Hippocampal formation (tissue), 2 donors: ENCODE data around the gene NR1D1.
A peak's percentile ranks its signal among the peaks of the same experiment; 100 is the strongest.

ENCODE experiments used
- DNase-seq, 2 donors: peaks; one replicate each; lab custom pipeline; 2025; lab: John Stamatoyannopoulos, UW

NR1D1 gene

DNA sequence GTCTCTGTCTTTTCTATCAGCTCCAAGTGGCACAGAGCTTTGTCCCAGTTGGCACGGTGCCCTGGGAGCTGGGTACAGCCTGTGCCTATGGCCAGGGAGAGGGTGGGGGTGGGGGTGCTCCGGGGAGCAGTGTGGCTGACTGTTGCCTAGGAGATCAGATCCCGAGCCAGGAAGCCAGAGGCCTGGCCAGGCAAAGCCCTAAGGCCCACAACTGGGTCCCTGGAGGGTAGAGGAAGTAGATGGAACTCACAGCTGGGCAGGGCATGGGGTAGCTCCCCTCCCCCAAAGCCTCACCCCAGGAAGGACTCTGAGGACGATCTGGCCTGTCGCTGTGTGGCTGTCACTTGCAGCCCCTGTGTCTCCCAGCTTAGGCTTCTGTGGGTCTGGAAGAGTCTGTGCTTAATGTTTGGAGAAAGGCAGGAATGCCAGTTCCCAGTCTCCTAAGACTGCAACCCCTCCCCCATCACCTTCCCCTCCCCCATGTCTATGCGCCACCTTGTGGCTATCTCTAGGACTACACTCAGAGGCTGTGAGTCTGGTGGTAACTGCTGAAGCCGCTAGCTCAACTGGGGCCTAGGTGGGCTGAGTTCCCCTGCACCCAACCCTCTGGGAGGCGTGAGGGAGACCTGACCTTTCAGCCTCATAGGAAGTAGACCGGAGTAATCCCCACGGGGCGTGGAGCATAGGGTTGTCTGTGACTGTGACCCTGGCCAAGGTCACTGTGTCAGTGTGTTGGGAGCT, 25.0 kb downstream of the NR1D1 start:
- DNase-seq = peak; percentile 74 to 88

DNA sequence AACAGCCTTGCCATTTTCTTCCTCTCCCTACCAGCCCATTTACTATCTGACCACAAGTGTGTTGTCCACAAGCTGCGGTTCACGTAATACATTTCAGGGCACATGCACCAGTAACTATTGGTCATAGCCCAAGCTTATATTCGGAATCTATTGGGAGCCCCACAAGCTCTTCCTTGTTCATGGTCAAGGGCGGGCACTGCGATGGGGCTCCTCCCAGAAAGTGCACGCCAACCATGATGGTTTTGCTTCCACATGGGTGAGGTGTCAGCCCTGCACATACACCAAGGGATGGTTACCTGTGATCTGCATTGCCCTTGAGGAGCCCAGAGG, 25.6 kb downstream of the NR1D1 start:
- no peak for DNase-seq

DNA sequence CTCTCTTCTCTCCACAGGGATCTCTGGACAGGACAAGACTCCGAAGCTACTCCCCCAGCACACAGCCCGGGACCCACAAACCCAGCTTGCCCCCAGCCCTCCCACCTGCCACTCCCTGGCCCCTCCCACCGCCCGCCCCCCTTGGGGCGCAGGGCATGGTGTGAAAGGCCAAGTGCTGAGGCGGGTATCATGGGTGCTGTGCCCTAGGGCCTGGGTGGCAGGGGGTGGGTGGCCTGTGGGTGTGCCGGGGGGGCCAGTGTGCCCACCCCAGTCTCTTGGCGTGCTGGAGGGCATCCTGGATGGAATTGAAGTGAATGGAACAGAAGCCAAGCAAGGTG, 26.2 kb downstream of the NR1D1 start:
- DNase-seq = no peak

DNA sequence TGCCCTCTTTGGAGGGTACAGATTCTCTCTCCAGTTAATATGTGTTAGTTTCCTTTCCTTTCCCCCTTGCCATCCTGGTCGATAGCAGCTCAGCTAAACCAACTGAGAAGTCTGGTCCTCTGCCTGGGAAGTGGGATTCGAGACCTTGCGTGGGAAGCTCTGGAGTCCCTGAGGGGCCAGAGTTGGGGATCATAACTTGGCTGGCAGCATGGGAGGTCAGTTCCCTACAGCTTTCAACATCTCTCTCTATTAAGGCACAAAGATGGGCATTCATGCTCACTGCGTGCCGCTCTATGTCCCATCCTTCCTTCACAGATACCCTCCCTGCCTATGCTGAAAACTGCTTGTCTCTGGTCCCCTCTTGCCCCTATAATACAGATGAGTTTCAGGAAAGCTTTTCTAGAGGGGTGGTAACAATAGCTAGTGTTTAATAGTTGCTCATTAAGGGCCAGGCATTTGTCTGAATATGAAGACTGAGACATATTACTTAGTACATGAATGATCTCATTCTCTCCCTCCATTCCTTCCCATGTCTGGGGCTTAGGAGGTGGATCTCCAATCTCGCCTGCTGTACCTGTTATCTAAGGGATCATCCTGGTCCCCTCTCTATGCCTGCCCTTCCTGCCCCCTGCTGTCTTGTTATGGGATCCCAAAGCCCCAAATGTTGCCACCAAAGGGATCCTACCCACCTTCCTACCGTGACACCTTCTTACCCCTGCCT, 26.8 kb downstream of the NR1D1 start:
- DNase-seq = no peak

DNA sequence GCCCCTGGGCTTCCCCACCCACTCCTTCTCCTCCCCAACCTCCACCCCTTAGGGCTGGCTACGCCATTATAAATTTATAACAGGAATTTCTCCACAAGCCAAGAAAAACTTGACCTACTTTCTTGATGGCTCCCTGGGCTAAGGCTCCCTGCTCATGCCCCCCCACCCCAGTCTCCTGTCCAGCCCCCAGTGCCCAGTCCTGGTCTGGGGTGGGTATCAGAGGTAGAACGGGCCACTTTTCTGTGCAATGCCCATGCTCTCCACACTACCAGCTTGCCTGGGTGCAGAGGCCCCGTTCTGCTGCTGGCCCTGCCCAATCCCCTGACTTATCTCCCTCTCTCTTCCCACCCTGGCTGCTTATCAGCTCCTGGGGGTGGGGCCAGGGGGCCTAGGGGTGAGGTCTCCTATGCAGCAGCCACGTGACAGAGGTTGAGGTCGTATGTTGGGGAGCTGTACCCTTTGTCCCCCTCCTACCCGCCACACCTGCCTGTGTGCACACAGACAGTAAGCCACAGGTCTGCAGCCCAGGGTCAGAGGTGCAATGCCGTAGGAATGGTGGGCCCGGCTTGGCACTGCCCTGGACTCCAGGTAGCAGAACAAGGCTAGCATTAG, 27.5 kb downstream of the NR1D1 start:
- DNase-seq = no peak

DNA sequence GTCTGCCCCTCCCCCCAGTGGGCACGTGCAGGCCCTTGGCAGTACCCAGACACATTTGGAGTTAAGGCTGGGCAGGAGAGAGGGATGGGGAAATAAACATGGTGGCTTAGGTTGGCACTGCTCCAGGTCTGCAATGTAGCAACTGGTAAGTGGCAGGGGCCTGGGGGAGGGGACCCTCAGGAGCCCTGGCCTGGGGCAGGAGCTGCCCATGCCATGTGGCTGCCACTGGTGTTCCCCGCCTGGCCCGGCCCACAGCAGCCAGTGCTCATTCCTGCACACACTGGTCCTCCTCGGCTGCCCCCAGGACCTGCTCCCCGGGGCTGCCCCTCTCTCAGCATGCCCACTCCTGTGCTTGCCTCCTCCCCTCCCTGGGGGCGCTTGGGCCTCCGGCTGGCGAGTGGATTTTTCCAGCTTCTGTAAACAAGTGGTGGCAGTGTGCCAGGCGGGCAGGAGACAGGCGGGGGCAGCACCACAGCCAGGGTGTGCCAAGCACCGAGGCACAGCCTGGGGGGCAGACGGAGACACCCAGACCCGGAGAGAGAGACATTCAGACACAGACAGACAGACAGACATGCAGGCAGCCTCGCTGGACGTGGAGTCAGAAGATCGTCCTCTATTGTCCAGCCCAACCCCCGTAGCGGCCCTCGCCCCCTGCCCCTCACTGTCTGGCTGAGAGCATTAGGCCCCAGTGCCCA, 28.2 kb downstream of the NR1D1 start:
- DNase-seq = peak; percentile 92 to 95

DNA sequence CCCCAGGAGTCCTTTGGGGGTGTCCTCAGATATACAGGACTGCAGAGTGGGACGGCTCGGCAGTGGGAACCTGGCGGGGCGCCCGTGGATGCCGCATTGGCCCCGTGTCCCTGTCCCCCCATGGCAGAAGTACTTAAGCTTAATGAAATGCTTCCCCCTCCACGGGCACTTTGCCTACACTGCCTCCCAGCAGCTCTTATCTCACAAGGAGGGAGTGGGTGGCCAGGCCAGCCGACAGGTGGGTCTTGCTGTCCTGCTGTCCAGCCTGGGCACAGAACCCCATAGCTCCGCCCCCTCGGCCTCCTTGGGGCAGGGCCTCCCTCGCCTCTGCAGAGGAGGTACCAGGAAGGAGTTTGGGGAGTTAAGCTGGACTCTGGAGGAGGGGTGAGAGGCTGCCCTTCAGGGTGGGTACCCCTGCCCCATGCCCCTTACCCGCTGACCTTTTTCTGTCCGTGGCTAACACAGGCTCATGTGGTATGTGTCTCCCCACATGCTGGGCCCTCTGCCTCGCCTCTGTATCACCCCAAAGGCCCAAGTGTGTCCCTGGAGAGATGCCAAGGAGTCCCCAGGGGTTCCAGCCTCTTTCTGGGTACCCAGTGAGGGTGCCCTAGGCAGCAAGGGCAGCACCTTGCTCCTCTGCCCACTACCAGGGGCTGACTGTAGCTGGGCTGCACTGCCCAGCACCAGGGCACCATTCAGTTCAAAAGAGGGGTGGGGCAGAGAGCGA, 28.9 kb downstream of the NR1D1 start:
- DNase-seq = peak in 1 of 2 donors; percentile 68

DNA sequence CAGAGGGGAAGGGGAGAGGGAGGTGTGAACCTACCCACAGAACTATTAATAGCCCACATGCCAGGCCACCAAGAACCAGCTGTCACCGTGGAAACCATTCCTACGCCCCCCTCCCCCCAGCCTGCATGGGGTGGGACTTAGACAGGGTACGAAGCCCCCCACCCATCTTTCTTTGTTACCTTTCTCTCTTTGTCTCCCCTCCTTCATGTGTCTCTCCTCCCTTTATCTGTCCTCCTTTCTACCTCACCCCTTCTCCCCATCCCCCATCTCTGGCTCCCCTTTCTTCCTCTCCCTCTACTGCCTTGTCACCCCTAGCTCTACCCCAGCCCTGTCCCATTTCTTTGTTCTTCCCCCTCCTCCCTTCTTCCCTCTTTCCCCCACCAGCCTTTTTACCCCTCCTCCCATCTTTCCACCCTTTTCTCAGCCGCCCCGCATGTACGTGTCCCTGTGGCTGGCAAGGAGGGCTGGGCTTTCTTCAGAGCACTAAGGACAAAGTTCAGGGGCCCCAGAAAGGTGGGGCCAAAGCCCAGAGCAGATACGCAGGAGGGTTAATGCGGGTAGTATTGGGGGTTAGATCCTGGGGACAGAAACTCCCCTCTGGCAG, 29.6 kb downstream of the NR1D1 start:
- DNase-seq = no peak

DNA sequence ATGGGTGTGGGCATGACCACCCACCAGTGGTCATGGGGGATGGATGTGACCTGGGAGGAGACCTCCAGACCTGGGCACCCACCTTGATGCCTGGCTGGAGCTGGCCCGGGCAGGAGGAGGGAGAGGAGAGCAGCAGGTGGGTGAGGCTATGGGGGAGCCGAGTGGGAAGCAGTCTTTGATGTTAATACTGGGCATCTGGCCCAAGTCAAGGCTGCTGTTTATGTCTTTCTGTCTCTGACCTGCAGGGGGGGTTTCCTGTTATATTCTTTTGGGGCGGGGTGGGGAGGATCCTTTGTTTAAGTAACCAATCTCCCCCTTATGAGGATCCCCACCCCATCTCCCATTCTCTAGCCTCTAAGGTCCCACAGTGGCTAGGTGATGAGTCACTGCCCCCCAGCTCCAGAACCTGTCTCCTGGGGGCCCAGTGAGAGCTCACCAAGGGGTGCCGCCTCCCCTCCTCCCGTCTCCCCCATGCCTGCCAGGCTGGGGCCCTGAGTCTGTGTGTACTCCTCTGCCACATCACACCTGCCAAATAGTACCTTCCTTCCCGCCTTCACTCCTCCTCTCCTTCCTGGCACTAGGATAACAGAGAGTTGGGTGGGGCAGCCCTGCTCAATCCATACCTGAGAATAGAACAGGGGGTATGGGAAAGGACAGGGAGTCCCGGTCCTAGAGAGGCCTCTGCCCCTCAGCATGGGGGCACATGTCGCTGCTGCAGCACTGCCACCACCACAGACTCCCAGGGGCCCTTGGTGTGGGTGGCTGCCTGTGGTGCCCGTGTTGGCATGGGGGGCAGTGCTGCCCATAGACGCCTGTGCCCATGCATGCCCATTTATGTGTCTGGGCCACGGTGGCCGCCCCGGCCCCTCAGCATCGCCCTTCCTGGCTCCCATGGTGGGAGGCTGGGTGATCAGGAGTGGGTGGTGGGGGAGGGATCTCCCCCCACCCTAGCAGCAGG, 30.4 kb downstream of the NR1D1 start:
- DNase-seq = no peak

DNA sequence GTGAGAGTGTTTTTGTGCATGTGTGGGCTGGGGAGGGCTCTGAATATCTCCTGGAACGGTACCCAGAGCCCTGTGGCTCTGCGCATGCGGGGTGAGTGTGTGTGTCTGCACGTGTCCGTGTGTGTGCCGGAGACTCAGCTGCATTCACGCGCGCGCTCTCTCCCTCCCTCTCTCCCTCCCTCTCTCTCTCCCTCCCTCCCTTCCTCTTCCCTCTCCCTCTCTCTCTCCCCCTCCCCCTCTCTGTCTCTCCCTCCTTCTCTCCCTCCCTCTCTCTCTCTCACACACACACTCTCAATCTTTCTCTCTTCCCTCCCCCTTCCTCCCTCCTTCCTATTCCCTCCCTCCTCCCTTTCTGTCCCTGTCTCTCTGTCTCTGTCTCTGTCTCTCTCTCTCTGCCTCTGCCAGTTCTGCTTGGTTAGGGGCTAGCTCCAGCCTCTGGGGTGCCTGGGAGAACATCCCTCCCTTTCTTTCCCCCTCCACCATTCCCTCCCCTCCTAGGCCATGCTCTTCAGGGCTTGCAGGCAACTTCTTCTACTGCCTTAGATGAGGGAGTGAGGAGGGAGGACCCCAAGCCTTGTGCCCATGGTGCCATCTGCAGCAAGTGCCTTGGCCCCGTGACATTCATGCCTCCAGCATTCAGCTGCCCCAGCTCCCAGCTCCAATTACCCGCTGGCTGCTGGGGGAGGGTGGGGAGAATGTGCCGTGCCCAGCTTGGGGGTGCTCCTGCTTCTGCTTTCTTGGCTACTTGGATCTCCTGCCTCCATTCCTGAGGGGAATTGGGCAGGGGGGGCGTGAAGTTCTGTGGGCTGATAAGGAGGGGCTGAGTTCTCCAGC, 31.3 kb downstream of the NR1D1 start:
- peak; percentile 86 to 94 for DNase-seq

DNA sequence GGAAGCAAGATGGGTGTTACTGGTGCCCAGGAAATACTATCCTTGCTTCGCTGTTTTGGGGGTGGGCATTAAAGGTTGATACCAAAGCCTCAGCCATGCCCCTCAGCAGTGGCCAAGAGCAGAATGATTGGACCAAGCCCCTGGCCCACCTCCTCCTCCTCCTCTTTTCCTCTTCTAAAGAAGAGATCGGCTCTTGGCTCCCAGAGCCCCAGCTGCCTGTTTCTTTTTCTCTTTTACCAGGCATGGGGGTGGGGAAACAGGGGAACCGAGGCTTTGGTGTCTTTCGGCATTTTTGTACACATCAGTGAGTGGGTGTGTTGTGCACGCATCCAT, 31.8 kb downstream of the NR1D1 start:
- DNase-seq = no peak

DNA sequence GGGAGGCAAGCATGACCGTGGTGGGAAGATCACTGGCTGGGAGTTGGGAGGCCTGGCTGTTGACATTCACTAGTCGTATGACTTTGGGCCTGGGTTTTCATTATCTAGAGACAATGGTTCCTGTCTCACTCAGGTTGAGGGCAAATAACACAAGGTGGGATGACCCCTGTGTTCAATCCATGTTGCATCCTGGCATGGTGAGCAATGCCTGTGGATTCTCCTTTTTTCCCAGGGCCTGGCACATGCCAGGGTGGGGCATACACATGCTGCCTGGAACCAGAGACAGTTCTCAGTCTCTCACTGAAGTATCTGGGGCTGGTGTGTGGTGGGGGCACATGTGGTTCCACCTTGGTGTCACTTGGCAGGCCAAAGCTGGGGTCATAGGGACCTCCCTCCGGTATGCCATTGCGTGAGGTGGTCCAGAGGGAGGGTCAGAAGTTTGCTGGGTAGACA, 32.2 kb downstream of the NR1D1 start:
- no peak for DNase-seq

DNA sequence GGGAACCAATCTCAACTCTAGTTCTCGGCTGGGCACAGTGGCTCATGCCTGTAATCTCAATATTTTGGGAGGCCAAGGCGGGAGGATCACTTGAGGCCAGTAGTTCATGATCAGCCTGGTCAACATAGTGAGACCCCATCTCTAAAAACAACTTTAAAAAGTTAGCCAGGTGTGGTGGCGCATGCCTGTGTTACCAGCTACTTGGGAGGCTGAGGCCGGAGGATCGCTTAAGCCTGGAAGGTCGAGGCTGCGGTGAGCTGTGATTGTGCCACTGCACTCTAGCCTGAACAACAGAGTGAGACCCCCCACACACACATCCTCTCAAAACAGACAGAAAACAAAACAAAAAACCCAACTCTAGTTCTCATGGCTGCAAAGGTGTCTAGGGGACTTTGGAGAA, 32.7 kb downstream of the NR1D1 start:
- DNase-seq = no peak

DNA sequence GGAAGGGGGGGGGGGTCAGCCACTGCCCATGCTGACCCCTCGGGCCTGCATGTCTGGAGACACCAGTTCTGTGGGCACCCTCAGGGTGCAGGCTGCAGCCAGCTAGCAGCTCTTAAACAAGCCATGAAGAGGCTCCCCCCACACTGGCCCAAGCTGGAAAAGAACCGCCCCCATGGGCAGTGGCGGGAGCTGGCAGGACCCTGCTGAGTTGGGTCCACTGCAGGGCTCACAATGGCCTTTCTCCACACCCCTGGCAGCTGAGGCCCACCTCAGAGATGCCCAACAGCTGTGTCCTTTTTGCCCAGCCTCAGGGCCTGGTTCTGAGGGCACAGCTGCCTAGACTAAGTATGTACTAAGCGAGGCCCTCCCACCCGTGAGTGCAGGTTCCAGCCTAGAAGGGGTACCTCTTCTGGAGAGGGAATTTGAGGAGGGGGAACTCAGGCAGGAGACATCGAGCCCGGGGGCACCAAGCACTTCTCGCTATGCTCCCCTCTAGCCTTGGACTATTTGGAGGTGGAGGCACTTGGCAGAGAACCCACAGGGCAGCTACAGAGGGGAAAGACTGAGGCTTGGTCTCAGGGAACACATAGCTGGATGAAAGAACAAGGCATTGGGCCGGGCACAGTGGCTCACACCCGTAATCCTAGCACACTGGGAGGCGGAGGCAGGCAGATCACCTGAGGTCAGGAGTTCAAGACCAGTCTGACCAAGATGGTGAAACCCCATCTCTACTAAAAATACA, 34.4 kb downstream of the NR1D1 start:
- DNase-seq = no peak

DNA sequence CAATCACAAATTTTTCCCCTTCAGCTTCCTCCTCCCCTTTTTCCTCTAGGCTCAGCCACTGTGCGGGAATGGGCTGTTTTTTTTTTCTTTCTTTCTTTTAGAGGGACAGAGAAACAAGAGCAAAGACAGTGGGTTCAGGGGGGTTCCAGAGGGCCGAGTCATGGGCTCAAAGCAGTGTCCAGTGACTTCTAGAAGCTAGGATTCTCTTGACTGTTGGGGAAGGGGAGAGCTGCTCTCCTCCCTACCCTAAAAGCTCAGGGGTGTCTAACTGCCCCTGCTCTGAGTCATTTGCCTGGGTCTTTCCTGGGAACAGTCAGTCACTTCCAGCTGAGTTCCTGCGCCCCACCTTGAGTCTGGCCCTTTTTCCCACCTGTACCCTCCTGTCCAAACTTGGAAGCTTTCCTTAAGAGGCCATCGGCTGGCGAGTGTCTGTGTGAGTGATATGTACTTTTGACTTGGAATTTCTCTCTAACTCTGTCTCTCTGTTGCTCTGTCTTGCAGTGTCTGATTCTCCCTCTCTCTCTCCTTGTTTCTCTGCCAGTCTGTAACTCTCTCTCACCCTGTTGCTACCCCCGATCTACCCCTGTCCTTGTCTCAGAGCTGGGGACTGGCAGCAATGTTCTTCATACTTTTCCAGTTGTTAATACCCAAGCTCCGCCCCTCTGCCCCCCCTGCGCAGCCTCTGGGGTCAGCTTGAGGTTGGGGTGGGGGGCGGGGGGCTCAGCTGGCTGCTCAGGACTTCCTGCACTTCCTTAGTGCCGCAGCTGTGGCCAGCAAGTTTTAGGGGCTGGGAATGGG, 35.2 kb downstream of the NR1D1 start:
- DNase-seq = peak in 1 of 2 donors; percentile 60

DNA sequence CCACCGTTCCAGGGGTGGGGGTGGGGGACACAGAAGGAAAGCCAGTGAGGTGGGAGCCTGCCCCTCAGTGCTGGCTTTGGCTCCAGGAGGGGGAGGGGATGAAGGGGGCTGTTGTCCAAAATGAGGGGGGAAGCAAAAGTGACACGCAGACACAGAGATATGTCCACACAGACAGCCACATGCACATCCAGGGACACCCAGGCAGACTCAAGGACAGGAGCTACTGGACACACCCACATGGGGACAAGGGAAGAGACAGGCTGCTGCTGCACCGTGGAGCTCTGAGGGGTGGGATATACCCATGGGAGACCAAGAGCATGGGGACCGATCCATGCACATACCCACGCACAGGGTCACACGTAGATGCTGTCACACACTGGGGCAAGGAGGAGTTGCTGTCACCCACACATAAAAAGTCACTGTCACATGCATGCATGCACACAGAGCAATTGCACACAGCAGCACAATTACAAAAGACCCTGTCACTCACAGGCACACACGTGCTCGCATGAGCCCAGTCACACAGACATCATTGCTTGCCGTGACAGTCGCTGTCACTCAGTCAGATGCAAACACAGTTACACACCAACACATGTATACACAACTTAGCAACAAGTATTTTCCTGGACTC, 36.4 kb downstream of the NR1D1 start:
- DNase-seq = peak in 1 of 2 donors; percentile 54

DNA sequence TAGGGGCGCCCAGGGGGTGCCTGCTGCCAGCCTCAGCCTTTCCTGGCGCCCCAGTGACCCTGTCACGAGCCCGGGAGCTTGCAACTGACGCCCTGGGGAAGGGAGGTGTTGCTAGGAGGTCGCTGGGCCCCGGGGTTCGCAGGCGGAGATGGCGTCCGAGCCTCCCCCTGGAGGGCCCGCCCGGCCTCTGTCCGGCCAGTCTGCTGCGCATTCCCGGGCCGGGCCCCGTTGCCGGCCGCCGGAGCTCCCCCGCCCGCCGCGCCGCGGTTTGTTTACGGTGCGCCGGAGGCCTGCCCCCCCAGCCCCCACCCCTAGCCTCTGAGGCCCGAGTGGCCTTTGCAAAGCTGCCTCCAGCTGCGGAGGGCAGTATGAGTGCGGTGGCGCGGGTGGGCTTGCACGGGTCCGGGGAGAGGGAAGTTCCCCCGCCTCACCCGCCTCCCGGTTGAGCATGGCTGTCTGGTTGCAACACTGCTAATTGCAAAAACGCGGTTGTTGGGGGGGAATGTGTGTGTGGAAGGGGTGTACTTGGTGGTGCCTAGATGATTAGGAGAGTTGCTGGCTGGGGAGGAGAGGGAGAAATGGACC, 37.1 kb downstream of the NR1D1 start:
- no peak for DNase-seq
